GM12873 (cell line): ENCODE measurements around the gene ACTN4.

Source experiments
- TF ChIP-seq, protein P1 (sequence below): IDR thresholded peaks from 2 replicates; pipeline ENCODE4 v1.5.1; 2012; ENCODE audit warnings: low read depth, mild to moderate bottlenecking, moderate library complexity, low read length, control low read depth; ENCODE audit not compliant: insufficient read depth; ENCODE audit errors: missing control alignments

Gene ACTN4

DNA sequence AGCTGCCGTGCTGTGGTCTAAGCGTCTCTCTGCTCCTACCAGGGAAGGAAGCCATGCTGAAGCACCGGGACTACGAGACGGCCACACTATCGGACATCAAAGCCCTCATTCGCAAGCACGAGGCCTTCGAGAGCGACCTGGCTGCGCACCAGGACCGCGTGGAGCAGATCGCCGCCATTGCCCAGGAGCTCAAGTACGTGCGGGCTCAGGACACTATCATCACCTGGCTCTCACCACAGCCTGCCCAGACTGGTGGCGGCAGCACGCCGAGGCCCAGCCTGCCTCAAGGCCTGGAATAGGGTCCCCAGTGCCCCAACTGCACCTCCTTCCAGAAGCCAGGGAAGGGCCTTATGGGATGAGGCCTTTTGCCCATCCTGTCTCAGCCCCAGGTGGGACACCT, 74.0 kb downstream of the ACTN4 start:
- TF ChIP-seq, protein P1, sequence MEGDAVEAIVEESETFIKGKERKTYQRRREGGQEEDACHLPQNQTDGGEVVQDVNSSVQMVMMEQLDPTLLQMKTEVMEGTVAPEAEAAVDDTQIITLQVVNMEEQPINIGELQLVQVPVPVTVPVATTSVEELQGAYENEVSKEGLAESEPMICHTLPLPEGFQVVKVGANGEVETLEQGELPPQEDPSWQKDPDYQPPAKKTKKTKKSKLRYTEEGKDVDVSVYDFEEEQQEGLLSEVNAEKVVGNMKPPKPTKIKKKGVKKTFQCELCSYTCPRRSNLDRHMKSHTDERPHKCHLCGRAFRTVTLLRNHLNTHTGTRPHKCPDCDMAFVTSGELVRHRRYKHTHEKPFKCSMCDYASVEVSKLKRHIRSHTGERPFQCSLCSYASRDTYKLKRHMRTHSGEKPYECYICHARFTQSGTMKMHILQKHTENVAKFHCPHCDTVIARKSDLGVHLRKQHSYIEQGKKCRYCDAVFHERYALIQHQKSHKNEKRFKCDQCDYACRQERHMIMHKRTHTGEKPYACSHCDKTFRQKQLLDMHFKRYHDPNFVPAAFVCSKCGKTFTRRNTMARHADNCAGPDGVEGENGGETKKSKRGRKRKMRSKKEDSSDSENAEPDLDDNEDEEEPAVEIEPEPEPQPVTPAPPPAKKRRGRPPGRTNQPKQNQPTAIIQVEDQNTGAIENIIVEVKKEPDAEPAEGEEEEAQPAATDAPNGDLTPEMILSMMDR, result no peak

DNA sequence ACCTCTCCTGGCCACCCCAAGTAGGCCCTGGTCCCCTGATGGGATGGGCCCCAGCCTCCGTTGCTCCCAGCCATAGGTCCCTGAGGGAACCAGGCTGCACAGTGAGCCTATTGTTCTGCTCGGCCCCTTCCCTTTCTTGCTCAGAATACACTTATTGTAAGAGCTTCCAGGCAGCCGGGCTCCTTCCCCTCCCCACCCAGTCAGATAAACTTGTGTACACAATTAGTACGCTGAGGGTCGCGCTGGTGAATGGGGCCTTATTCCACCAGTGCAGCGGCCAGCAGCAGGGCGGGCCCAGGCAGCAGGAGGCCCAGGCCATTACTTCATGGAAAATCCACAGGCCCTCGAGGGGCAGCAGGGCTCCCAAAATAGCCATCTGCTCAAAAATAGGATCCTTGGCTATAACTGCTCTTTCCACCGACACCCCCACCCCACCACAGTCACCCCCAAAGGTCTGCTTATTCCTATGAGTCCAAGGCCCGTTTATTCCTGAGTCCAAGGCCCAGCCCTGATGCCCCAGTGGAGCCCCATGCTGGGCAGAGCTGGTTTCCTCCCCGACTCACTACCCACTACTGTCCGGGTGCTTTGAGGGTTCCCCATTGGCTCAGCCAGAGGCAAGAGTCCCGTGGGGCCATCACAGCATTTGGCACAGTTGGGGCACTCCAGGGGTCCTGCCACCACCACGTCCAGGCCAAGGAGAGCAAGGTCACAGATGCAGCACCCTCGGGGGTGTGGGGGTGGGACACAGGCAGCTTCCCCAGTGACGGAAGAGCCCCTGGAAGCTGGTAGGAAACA, 74.7 kb downstream of the ACTN4 start:
- TF ChIP-seq, protein P1, result no peak

DNA sequence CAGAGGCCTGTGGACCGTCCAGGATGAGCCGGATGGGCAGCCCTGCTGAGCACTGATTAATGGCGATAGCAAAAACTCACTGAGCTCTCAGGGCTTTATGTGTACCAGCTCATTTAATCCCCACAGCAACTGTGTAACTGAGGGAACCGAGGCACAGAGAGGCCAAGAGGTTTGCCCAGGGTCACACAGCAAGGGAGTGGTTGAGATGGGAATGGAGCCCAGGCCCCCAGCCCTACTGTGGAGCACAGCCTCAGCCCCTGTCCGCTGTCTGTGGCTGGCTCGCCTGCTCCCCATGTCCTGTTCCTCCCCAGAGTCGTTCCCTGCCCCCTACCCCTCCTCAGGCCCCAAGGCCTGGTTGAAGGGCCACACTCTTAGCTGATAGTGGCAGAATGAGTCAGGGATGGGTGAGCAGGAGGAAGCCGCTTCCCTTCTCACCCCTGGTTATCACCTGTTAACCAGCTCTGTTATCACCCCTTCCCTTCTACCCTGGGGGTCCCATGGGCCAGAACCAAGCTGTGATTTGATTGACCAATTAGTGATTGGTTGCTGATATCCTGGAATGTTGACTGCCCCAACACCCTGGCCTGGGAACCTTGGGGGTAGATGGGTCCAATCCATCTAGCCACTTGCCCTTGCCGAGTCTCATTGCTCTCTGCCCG, 75.6 kb downstream of the ACTN4 start:
- TF ChIP-seq, protein P1, result no peak

DNA sequence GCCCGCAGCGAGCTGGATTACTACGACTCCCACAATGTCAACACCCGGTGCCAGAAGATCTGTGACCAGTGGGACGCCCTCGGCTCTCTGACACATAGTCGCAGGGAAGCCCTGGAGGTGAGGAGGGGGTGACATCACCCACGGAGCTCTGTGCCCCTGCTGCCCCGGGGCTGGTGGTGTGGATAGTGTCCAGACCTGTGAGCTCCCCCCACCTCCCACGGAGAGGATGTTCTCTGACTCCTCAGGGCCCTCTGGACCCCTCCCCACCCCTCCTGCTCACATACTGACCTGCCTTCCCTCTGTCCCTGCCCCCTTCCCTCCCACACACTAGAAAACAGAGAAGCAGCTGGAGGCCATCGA, 76.1 kb downstream of the ACTN4 start:
- TF ChIP-seq, protein P1, result no peak

DNA sequence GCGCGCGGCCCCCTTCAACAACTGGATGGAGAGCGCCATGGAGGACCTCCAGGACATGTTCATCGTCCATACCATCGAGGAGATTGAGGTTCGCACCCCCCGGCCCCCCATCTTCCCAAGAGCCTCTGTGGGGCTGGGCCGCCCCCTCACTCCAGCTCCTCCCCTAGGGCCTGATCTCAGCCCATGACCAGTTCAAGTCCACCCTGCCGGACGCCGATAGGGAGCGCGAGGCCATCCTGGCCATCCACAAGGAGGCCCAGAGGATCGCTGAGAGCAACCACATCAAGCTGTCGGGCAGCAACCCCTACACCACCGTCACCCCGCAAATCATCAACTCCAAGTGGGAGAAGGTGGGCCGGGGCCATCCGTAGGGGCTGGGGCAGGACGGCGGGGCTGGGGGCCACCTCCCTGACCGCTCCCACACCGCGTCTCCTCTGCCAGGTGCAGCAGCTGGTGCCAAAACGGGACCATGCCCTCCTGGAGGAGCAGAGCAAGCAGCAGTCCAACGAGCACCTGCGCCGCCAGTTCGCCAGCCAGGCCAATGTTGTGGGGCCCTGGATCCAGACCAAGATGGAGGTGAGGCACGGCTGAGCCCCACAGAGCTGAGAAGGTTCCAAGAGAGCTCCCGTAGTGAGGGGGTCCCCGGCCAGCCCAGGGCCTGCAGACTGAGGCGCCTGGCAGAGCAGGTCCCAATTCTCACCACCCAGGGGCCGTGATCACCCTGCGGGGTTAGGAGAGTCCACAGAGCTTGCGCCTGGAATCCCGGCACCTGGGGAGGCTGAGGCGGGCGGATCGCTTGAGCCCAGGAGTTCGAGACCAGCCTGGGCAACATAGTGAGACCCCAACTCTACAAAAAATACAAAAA, 76.8 kb downstream of the ACTN4 start:
- TF ChIP-seq, protein P1, result no peak

DNA sequence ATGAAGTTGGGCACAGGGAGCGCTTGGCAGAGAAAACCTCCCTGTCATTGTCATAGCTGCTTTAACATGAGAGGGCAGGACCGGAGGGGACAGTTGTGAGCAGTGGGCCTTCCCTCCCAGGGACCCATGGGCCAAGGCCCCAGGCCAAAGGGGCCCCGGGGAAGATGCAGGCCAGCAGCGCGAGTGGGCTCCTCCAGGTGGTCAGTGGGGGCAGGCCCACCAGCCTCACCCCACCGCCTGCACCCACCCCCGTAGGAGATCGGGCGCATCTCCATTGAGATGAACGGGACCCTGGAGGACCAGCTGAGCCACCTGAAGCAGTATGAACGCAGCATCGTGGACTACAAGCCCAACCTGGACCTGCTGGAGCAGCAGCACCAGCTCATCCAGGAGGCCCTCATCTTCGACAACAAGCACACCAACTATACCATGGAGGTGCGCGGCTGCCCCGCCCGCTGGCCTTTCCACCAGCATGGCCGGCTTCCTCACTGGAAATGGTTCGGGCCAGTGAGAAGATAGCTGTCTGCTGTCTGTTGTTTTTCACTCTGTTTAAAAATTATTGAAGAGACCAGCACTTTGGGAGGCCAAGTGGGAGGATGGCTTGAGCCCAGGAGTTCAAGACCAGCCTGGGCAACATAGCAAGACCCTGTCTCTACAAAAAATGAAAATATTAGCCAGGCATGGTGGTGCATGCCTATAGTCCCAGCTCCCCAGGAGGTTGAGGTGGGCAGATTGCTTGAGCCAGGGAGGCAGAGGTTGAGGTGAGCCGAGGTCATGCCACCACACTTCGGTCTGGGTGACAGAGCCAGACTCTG, 78.2 kb downstream of the ACTN4 start:
- TF ChIP-seq, protein P1, result no peak
